Measurements from ENCODE around the gene HDAC8. TPM values are rescaled to one million over a fixed set of nuclear protein-coding genes. Genes with fewer than 3 reads are reported as not detected.
A peak's percentile ranks its signal among the peaks of the same experiment; 100 is the strongest.

Gene HDAC8
- total RNA-seq, 2 experiments from 2014 or later, result 32.5 to 40.0 TPM

DNA sequence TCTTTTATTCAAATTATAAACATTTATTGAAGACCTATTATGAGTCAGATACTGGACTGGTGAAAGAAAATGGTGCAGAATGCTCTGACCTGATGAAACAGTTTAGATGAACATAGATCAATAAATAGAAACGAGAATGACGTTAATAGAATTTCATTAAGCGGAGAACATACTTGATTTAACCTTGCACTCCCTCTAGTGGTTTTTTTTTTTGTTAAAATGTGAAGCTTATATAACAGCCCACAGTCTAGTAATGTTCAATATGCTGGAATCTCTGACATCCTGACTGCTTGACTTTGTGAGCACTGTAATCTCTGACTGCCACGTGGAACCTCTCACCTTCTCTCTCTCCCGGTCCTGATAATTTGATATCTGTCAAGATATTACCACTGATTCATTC lies 32.3 kb downstream of the HDAC8 start:
- no peak overlapping the region for H2AFZ ChIP-seq (ENCODE audit: low read length)
- BruUV-seq (replicated peaks), result no TSS peak
- no peaks in the 10 kb centered on the region for H3K79me2 ChIP-seq (ENCODE audit: insufficient read depth, low read depth, low read length)
- no peak overlapping the region for H3K4me3 ChIP-seq (ENCODE audit: low read depth, low read length, poor library complexity, severe bottlenecking)
- no peak overlapping the region for H3K4me2 ChIP-seq (ENCODE audit: low read length)
- DNase-seq (ENCODE audit: low spot score), result peak; percentile 7
- ChIA-PET CTCF (ENCODE audit: unreplicated experiment) (no interaction called here), POLR2A (interaction anchor here (0.7 to 1.1 kb wide), 2 partner anchors 160 to 511 kb away, joined by 3 read pairs; no protein-coding TSS in a partner anchor)
- H3K36me3 ChIP-seq (ENCODE audit: insufficient read depth, low read length), result no peaks in the 10 kb centered on the region; the same call in none of the 2 replicates
- intact Hi-C loops (cut with micrococcal nuclease; ENCODE audit: unreplicated experiment), result loop anchor here (5.0 kb wide), 1 partner anchor 293 kb away; no protein-coding TSS in a partner anchor
- no peak for TF ChIP-seq EZH2phosphoT487 (IDR thresholded peaks at IDR 0.05; ENCODE audit: borderline replicate concordance, low read depth, low read length)
- TF ChIP-seq, protein P1, sequence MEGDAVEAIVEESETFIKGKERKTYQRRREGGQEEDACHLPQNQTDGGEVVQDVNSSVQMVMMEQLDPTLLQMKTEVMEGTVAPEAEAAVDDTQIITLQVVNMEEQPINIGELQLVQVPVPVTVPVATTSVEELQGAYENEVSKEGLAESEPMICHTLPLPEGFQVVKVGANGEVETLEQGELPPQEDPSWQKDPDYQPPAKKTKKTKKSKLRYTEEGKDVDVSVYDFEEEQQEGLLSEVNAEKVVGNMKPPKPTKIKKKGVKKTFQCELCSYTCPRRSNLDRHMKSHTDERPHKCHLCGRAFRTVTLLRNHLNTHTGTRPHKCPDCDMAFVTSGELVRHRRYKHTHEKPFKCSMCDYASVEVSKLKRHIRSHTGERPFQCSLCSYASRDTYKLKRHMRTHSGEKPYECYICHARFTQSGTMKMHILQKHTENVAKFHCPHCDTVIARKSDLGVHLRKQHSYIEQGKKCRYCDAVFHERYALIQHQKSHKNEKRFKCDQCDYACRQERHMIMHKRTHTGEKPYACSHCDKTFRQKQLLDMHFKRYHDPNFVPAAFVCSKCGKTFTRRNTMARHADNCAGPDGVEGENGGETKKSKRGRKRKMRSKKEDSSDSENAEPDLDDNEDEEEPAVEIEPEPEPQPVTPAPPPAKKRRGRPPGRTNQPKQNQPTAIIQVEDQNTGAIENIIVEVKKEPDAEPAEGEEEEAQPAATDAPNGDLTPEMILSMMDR (conservative IDR thresholded peaks at IDR 0.05; ENCODE audit: low read length), result peak; percentile 61
- no peaks in the 10 kb centered on the region for H3K9me2 ChIP-seq (ENCODE audit: insufficient read depth, low read length)
- H3K9me3 ChIP-seq (ENCODE audit: low read length), result no peaks in the 10 kb centered on the region
- no peaks in the 10 kb centered on the region for H3K4me1 ChIP-seq (ENCODE audit: insufficient read depth, low read length, poor library complexity, severe bottlenecking)
- H3K27ac ChIP-seq (ENCODE audit: low read depth, low read length, poor library complexity, severe bottlenecking), result no peak overlapping the region
- no peaks in the 10 kb centered on the region for H4K20me1 ChIP-seq (ENCODE audit: insufficient read depth, low read length)

DNA sequence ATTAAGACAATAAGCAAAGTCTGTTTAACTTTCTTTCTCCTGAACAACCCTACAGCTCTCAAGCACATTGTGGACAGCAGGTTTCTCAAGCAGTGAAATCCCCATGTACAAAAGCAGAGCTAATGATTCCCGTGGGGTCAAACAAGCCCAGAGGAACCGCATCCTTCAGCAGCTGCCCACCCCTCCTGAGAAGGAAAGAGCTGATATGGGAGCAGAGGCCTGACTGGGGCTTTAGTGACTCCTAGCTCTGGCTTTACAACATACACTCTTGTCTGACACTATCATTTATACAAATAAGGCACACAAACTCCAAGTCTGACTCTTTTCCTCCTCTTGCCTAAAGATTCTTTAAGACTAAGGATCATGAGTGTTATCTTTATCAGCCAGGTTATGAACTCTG lies 32.8 kb downstream of the HDAC8 start:
- H2AFZ ChIP-seq (ENCODE audit: low read length), result no peak overlapping the region
- no peaks in the 10 kb centered on the region for H3K4me1 ChIP-seq (ENCODE audit: insufficient read depth, low read length, poor library complexity, severe bottlenecking)
- no peak overlapping the region for H3K4me3 ChIP-seq (ENCODE audit: low read depth, low read length, poor library complexity, severe bottlenecking)
- ChIA-PET POLR2A (interaction anchor here (1.1 kb wide), 1 partner anchor 160 kb away, joined by 3 read pairs; no protein-coding TSS in a partner anchor), CTCF (ENCODE audit: unreplicated experiment) (no interaction called here)
- intact Hi-C loops (cut with micrococcal nuclease; ENCODE audit: unreplicated experiment), result loop anchor here (5.0 kb wide), 1 partner anchor 293 kb away; no protein-coding TSS in a partner anchor
- no peaks in the 10 kb centered on the region; the same call in none of the 2 replicates for H3K36me3 ChIP-seq (ENCODE audit: insufficient read depth, low read length)
- BruUV-seq (replicated peaks), result no TSS peak
- no peak for TF ChIP-seq EZH2phosphoT487 (IDR thresholded peaks at IDR 0.05; ENCODE audit: borderline replicate concordance, low read depth, low read length)
- TF ChIP-seq, protein P1 (conservative IDR thresholded peaks at IDR 0.05; ENCODE audit: low read length), result no peak
- no peak for DNase-seq (ENCODE audit: low spot score)
- no peaks in the 10 kb centered on the region for H3K9me2 ChIP-seq (ENCODE audit: insufficient read depth, low read length)
- H3K27ac ChIP-seq (ENCODE audit: low read depth, low read length, poor library complexity, severe bottlenecking), result no peak overlapping the region
- H4K20me1 ChIP-seq (ENCODE audit: insufficient read depth, low read length), result no peaks in the 10 kb centered on the region
- no peaks in the 10 kb centered on the region for H3K79me2 ChIP-seq (ENCODE audit: insufficient read depth, low read depth, low read length)
- H3K9me3 ChIP-seq (ENCODE audit: low read length), result no peaks in the 10 kb centered on the region
- no peak overlapping the region for H3K4me2 ChIP-seq (ENCODE audit: low read length)

- no peaks in the 10 kb centered on the region for H3K4me1 ChIP-seq (ENCODE audit: insufficient read depth, low read length, poor library complexity, severe bottlenecking)
- no peaks in the 10 kb centered on the region; the same call in 1 of the 2 replicates for H3K36me3 ChIP-seq (ENCODE audit: insufficient read depth, low read length)
- no peak overlapping the region for H3K4me3 ChIP-seq (ENCODE audit: low read depth, low read length, poor library complexity, severe bottlenecking)
- no peaks in the 10 kb centered on the region for H3K9me3 ChIP-seq (ENCODE audit: low read length)
- no peaks in the 10 kb centered on the region for H3K79me2 ChIP-seq (ENCODE audit: insufficient read depth, low read depth, low read length)
- no peaks in the 10 kb centered on the region for H3K9me2 ChIP-seq (ENCODE audit: insufficient read depth, low read length)
- H3K4me2 ChIP-seq (ENCODE audit: low read length), result no peak overlapping the region
- POLR2A ChIA-PET, result interaction anchor here (0.7 to 1.3 kb wide), 2 partner anchors 10 to 259 kb away, joined by 3 read pairs; partner anchors contain the start of gene RPS4X
- no peak overlapping the region for H2AFZ ChIP-seq (ENCODE audit: low read length)
- CTCF ChIA-PET (ENCODE audit: unreplicated experiment), result no interaction called here
- TF ChIP-seq, protein P1 (conservative IDR thresholded peaks at IDR 0.05; ENCODE audit: low read length), result no peak
- TF ChIP-seq EZH2phosphoT487 (IDR thresholded peaks at IDR 0.05; ENCODE audit: borderline replicate concordance, low read depth, low read length), result no peak
- H4K20me1 ChIP-seq (ENCODE audit: insufficient read depth, low read length), result no peaks in the 10 kb centered on the region
- no TSS peak for BruUV-seq (replicated peaks)
- DNase-seq (ENCODE audit: low spot score), result no peak
- H3K27ac ChIP-seq (ENCODE audit: low read depth, low read length, poor library complexity, severe bottlenecking), result no peak overlapping the region
- intact Hi-C loops (cut with micrococcal nuclease; ENCODE audit: unreplicated experiment), result no loop called here
Observed at GRCh38 chrX:72536542-72536941, 36.1 kb downstream of the HDAC8 start.

Data from OCI-LY7 (cell line).